Omental fat pad (tissue), 4 donors: ENCODE measurements around the gene TSC22D4. TPM values are rescaled to one million over a fixed set of nuclear protein-coding genes. Genes with fewer than 3 reads are reported as not detected.
A peak's percentile ranks its signal among the peaks of the same experiment; 100 is the strongest.

Experiments
- ATAC-seq: fragments of 150-250 bp; one replicate; pipeline ENCODE4 v1.9.1; 2016; ENCODE audit warnings: mild to moderate bottlenecking, moderate library complexity; ENCODE audit not compliant: low FRiP score
- DNase-seq: peaks from one replicate; pipeline ENCODE4 v3.0.0-alpha.2; 2019; ENCODE audit warnings: low spot score
- CTCF ChIP-seq, 3 donors: fragments of 450-650 bp; IDR thresholded peaks; one replicate each; pipeline ENCODE4 v1.5.1; 2016 to 2017; ENCODE audit warnings: antibody characterized with exemption in 3 of 3, mild to moderate bottlenecking in 3 of 3, moderate library complexity in 2 of 3
- total RNA-seq, 4 donors: library from RNA; depleted of rRNA; stranded (reverse); fragments of >200 nt; gene quantifications; one replicate each; pipeline ENCODE4 v1.1.0, GENCODE V29; 2016

TSC22D4 gene
- total RNA-seq, 4 donors from 2014 or later, result 15.6 to 36.4 (median 21.4) TPM

GRCh38 chr7:100516135-100516812 is 37.3 kb upstream of the TSC22D4 start:
- ATAC-seq, result no peak
- TF ChIP-seq CTCF (IDR thresholded peaks at IDR 0.05), result no peak
- no peak for DNase-seq

GRCh38 chr7:100515072-100515532 is 36.1 kb upstream of the TSC22D4 start:
- ATAC-seq, result peak; percentile 85
- DNase-seq, result no peak
- no peak for TF ChIP-seq CTCF (IDR thresholded peaks at IDR 0.05)

- DNase-seq (no peak), ATAC-seq (no peak)
- no peak for TF ChIP-seq CTCF (IDR thresholded peaks at IDR 0.05)
Measured at GRCh38 chr7:100513212-100513810, 34.3 kb upstream of the TSC22D4 start.

GRCh38 chr7:100510437-100511239 is 31.6 kb upstream of the TSC22D4 start:
- DNase-seq (no peak), ATAC-seq (no peak)
- no peak for TF ChIP-seq CTCF (IDR thresholded peaks at IDR 0.05)

- DNase-seq (no peak), ATAC-seq (peak; percentile 57)
- TF ChIP-seq CTCF (IDR thresholded peaks at IDR 0.05), result no peak
Measured at GRCh38 chr7:100509231-100509630, 30.2 kb upstream of the TSC22D4 start.

GRCh38 chr7:100506356-100506923 is 27.4 kb upstream of the TSC22D4 start:
- TF ChIP-seq CTCF (IDR thresholded peaks at IDR 0.05), result no peak

More at GRCh38 chr7:100506356-100506923, 27.4 kb upstream of the TSC22D4 start:
- ATAC-seq (no peak), DNase-seq (no peak)
